NCI-H2196 (cell line): ENCODE measurements around the gene KLRK1.
"Not testable (repeated sequence)": the region's sequence is repeated elsewhere in the genome, so short reads cannot be mapped to it uniquely, and the experiment has no call there.

ENCODE experiments used
- DNase-seq: peaks from one replicate; lab custom pipeline; 2025; ENCODE audit not compliant: unreplicated experiment; lab: John Stamatoyannopoulos, UW

Gene KLRK1

GRCh38 chr12:10389904-10390303, at the start of gene KLRK1:
TSS of gene KLRK1 (minus strand) at chr12:10390041. CDS start at chr12:10388810, 1,231 bp downstream.
- no peak for DNase-seq

GRCh38 chr12:10437601-10438000, 47.8 kb upstream of the KLRK1 start:
- not testable (repeated sequence) for DNase-seq

- peak; percentile 30 for DNase-seq
Measured at GRCh38 chr12:10435816-10436215, 46.0 kb upstream of the KLRK1 start, which contains the start of gene KLRC2. TSS of gene KLRC2 (minus strand) at chr12:10436010. CDS start at chr12:10435986, 24 bp downstream.

- not testable (repeated sequence) for DNase-seq
Measured at GRCh38 chr12:10430623-10431022, 40.8 kb upstream of the KLRK1 start.

GRCh38 chr12:10425938-10426337, 36.1 kb upstream of the KLRK1 start:
- not testable (repeated sequence) for DNase-seq

GRCh38 chr12:10424260-10424899, 34.5 kb upstream of the KLRK1 start:
- DNase-seq = not testable (repeated sequence)

- not testable (repeated sequence) for DNase-seq
Measured at GRCh38 chr12:10422159-10422558, 32.3 kb upstream of the KLRK1 start.

- peak; percentile 2 for DNase-seq
Measured at GRCh38 chr12:10420334-10420733, 30.5 kb upstream of the KLRK1 start, which contains the start of gene KLRC3. TSS of gene KLRC3 (minus strand) at chr12:10420595. CDS start at chr12:10420550, 45 bp downstream.

- peak; percentile 16 for DNase-seq
Measured at GRCh38 chr12:10409392-10409791, 19.6 kb upstream of the KLRK1 start, which contains the start of gene KLRC4. TSS of gene KLRC4 (minus strand) at chr12:10409757. CDS start at chr12:10409575, 182 bp downstream.

- DNase-seq = no peak
Measured at GRCh38 chr12:10408842-10409241, 19.0 kb upstream of the KLRK1 start.

- no peak for DNase-seq
Measured at GRCh38 chr12:10406725-10407124, 16.9 kb upstream of the KLRK1 start.

- no peak for DNase-seq
Measured at GRCh38 chr12:10405294-10405693, 15.5 kb upstream of the KLRK1 start.

- DNase-seq = no peak
Measured at GRCh38 chr12:10404798-10405197, 15.0 kb upstream of the KLRK1 start.

GRCh38 chr12:10400829-10401228, 11.0 kb upstream of the KLRK1 start:
- no peak for DNase-seq

GRCh38 chr12:10398168-10398567, 8.3 kb upstream of the KLRK1 start:
- DNase-seq = no peak

- DNase-seq = no peak
Measured at GRCh38 chr12:10397296-10397695, 7.5 kb upstream of the KLRK1 start.

- not testable (repeated sequence) for DNase-seq
Measured at GRCh38 chr12:10396176-10396575, 6.3 kb upstream of the KLRK1 start.

GRCh38 chr12:10395390-10395998, 5.7 kb upstream of the KLRK1 start:
- peak; percentile 54 for DNase-seq

GRCh38 chr12:10394531-10395152, 4.8 kb upstream of the KLRK1 start:
- not testable (repeated sequence) for DNase-seq

- no peak for DNase-seq
Measured at GRCh38 chr12:10393291-10393690, 3.5 kb upstream of the KLRK1 start.

GRCh38 chr12:10392394-10392930, 2.6 kb upstream of the KLRK1 start:
- peak; percentile 69 for DNase-seq

GRCh38 chr12:10390991-10391390, 1.1 kb upstream of the KLRK1 start:
- not testable (repeated sequence) for DNase-seq
